Measurements from ENCODE around the gene G0S2. TPM values are rescaled to one million over a fixed set of nuclear protein-coding genes. Genes with fewer than 3 reads are reported as not detected.

G0S2 gene
- polyA plus RNA-seq, 3 donors: 176 to 1,583 (median 373) TPM

GRCh38 chr1:209685821-209686220 is 10.6 kb downstream of the G0S2 start:
- no peak overlapping the region for H2AFZ ChIP-seq (ENCODE audit: insufficient read depth, low read depth, low read length, poor library complexity, severe bottlenecking)
- no peaks in the 10 kb centered on the region for H3K36me3 ChIP-seq (replicated peaks in 1 of 2; ENCODE audit: control insufficient read depth in 1 of 2, insufficient read depth in 2 of 2, low read length in 2 of 2)
- no peak for DNase-seq
- H3K27ac ChIP-seq (ENCODE audit: low read depth in 1 of 2, low read length in 2 of 2): no peak overlapping the region
- H3K9me3 Mint-ChIP-seq: no peaks in the 10 kb centered on the region
- peaks cover 42 to 49% of the 10 kb centered on the region in 2 donors for H3K27me3 ChIP-seq (ENCODE audit: control insufficient read depth in 2 of 2, insufficient read depth in 2 of 2, low read length in 2 of 2)
- peak overlapping the region in 1 of 2 donors; percentile 23 for H3K4me3 Mint-ChIP-seq
- no peaks in the 10 kb centered on the region for H3K9me3 ChIP-seq (replicated peaks in 1 of 2; ENCODE audit: control insufficient read depth in 1 of 2, insufficient read depth in 1 of 2, low read length in 2 of 2)
- no peaks in the 10 kb centered on the region for H3K79me2 ChIP-seq (ENCODE audit: insufficient read depth, low read length)
- whole genome bisulfite sequencing (ENCODE audit: insufficient coverage): 49% methylated on average over 3 of the region's 4 CpGs
- peaks cover 6 to 8% of the 10 kb centered on the region in 2 donors for H3K4me1 ChIP-seq (ENCODE audit: control insufficient read depth in 1 of 2, insufficient read depth in 2 of 2, low read length in 2 of 2)
- H3K4me2 ChIP-seq (replicated peaks; ENCODE audit: extremely low read depth, low read length, poor library complexity, severe bottlenecking): no peak overlapping the region
- no peak for TF ChIP-seq CTCF (IDR thresholded peaks at IDR 0.05)
- no peak overlapping the region for H3K9ac ChIP-seq (ENCODE audit: insufficient read depth, low read length, poor library complexity, severe bottlenecking)
- H3K27me3 Mint-ChIP-seq (ENCODE audit: low read depth in 3 of 3): peaks cover 12 to 52% (median 43%) of the 10 kb centered on the region in 3 donors
- intact Hi-C loops (cut with micrococcal nuclease): no loop called here
- no peak overlapping the region for H3K4me3 ChIP-seq (replicated peaks in 1 of 3; ENCODE audit: low read depth in 2 of 3, low read length in 3 of 3)
- H3K36me3 Mint-ChIP-seq: no peaks in the 10 kb centered on the region
- H4K20me1 ChIP-seq (ENCODE audit: insufficient read depth, low read length): no peaks in the 10 kb centered on the region
- peak overlapping the region in 3 of 7 donors; percentile 2 to 63 (median 57) for H3K27ac Mint-ChIP-seq
- peaks cover 13% of the 10 kb centered on the region for H3K4me1 Mint-ChIP-seq

- no peak overlapping the region for H3K4me3 ChIP-seq (replicated peaks in 1 of 3; ENCODE audit: low read depth in 2 of 3, low read length in 3 of 3)
- H3K4me2 ChIP-seq (replicated peaks; ENCODE audit: extremely low read depth, low read length, poor library complexity, severe bottlenecking): no peak overlapping the region
- no peak overlapping the region for H3K27ac ChIP-seq (ENCODE audit: low read depth in 1 of 2, low read length in 2 of 2)
- WGBS (ENCODE audit: insufficient coverage): 87% methylated on average over 3 of the region's 4 CpGs
- no peaks in the 10 kb centered on the region for H3K36me3 ChIP-seq (replicated peaks in 1 of 2; ENCODE audit: control insufficient read depth in 1 of 2, insufficient read depth in 2 of 2, low read length in 2 of 2)
- no peak overlapping the region for H2AFZ ChIP-seq (ENCODE audit: insufficient read depth, low read depth, low read length, poor library complexity, severe bottlenecking)
- Mint-ChIP-seq H3K9me3 (no peaks in the 10 kb centered on the region), H3K36me3 (no peaks in the 10 kb centered on the region), H3K27ac (no peak overlapping the region), H3K4me1 (peaks cover 13% of the 10 kb centered on the region), H3K4me3 (peak overlapping the region in 1 of 2 donors; percentile 48), H3K27me3 (ENCODE audit: low read depth in 3 of 3) (peaks cover 12 to 52% (median 40%) of the 10 kb centered on the region in 3 donors)
- peaks cover 6 to 8% of the 10 kb centered on the region in 2 donors for H3K4me1 ChIP-seq (ENCODE audit: control insufficient read depth in 1 of 2, insufficient read depth in 2 of 2, low read length in 2 of 2)
- intact Hi-C loops (cut with micrococcal nuclease): no loop called here
- no peak for TF ChIP-seq CTCF (IDR thresholded peaks at IDR 0.05)
- H3K9me3 ChIP-seq (replicated peaks in 1 of 2; ENCODE audit: control insufficient read depth in 1 of 2, insufficient read depth in 1 of 2, low read length in 2 of 2): no peaks in the 10 kb centered on the region
- DNase-seq: no peak
- H3K9ac ChIP-seq (ENCODE audit: insufficient read depth, low read length, poor library complexity, severe bottlenecking): no peak overlapping the region
- no peaks in the 10 kb centered on the region for H4K20me1 ChIP-seq (ENCODE audit: insufficient read depth, low read length)
- peaks cover 37 to 44% of the 10 kb centered on the region in 2 donors for H3K27me3 ChIP-seq (ENCODE audit: control insufficient read depth in 2 of 2, insufficient read depth in 2 of 2, low read length in 2 of 2)
- H3K79me2 ChIP-seq (ENCODE audit: insufficient read depth, low read length): no peaks in the 10 kb centered on the region
Measured at GRCh38 chr1:209686322-209686721, 11.1 kb downstream of the G0S2 start.
